Heart right ventricle (tissue), 16 donors: ENCODE measurements around the gene MAP3K1. TPM values are rescaled to one million over a fixed set of nuclear protein-coding genes. Genes with fewer than 3 reads are reported as not detected.

ENCODE experiments used
- ATAC-seq, 8 donors: fragments of 200-7000 bp; cut with Tn5 transposase; one replicate each; pipeline ENCODE4 v1.9.1; 2020; ENCODE audit warnings: mild to moderate bottlenecking in 8 of 8, moderate library complexity in 8 of 8, moderate number of reproducible peaks in 1 of 8
- DNase-seq, 2 donors: peaks; one replicate each; pipeline ENCODE4 v3.0.0-alpha.2; 2020
- H3K27ac ChIP-seq, 10 donors: fragments of 200-600 bp; sonication (generic) in 2 of 10; one replicate each; pipeline versions ENCODE4 v1.5.0 to v1.8.0; 2020 to 2022; ENCODE audit warnings: mild to moderate bottlenecking in 3 of 10
- H3K27me3 ChIP-seq, 7 donors: fragments of 200-600 bp; one replicate each; pipeline ENCODE4 v1.8.0; 2021 to 2022; ENCODE audit warnings: mild to moderate bottlenecking in 2 of 7
- H3K36me3 ChIP-seq, 9 donors: fragments of 200-600 bp; sonication (generic) in 1 of 9; one replicate each; pipeline versions ENCODE4 v1.5.0 to v1.8.0; 2020 to 2022; ENCODE audit warnings: mild to moderate bottlenecking in 2 of 9
- H3K4me1 ChIP-seq, 9 donors: fragments of 200-600 bp; sonication (generic) in 1 of 9; one replicate each; pipeline versions ENCODE4 v1.5.0 to v1.8.0; 2020 to 2022; ENCODE audit warnings: mild to moderate bottlenecking in 4 of 9
- H3K4me3 ChIP-seq, 10 donors: fragments of 200-600 bp; sonication (generic) in 2 of 10; one replicate each; pipeline versions ENCODE4 v1.5.0 to v1.8.0; 2020 to 2022; ENCODE audit warnings: mild to moderate bottlenecking in 7 of 10, moderate library complexity in 2 of 10
- H3K9me3 ChIP-seq, 11 donors: fragments of 200-600 bp in 10 of 11; sonication (generic) in 2 of 11; one replicate each; pipeline versions ENCODE4 v1.5.0 to v1.8.0; 2013 to 2022; ENCODE audit warnings: mild to moderate bottlenecking in 2 of 11, control low read depth in 1 of 11, moderate library complexity in 1 of 11
- WGBS, 2 donors: extraction: QIAGEN DNeasy Blood & Tissue Kit; methylation state at CpG; one replicate each; pipeline ENCODE4 v1.1.7; 2013; ENCODE audit warnings: inconsistent platforms in 1 of 2; 5-methylcytosine and 5-hydroxymethylcytosine counted together
- intact Hi-C, 10 donors: fragments of 100-400 bp; cut with DNase I; formaldehyde crosslinking; loops; one replicate each; pipeline versions ENCODE4 v1.11.1 to v1.14.2; 2022
- polyA plus RNA-seq, 2 donors: library from polyadenylated mRNA; stranded (reverse); fragments of 200-250 nt; gene quantifications; one replicate each; pipeline ENCODE4 v1.2.3, GENCODE V29; 2013
- total RNA-seq, 10 donors: library from RNA; stranded (reverse); fragmentation: NEBNext Ultra II Directional in 3 of 10; extraction: Animal tissue kit (Norgen Biotek cat#: 25700) in 3 of 10; gene quantifications; one replicate each; pipeline versions ENCODE4 v1.2.1 to v1.2.4, GENCODE V29; 2021 to 2023
- TF ChIP-seq, protein P1 (sequence below), 9 donors: fragments of 200-600 bp; sonication (generic) in 2 of 9; IDR thresholded peaks; one replicate each; pipeline versions ENCODE4 v1.5.0 to v1.8.0; 2021 to 2022; ENCODE audit warnings: antibody characterized with exemption in 9 of 9, mild to moderate bottlenecking in 5 of 9, moderate library complexity in 1 of 9
- donor health status: Arrhythmogenic right ventricular cardiomyopathy.
- donor health status: ischemic (EF 13 %, LVEDD 7.1; RV severe dilation, severe dysfunction).
- donor health status: healthy with polysubstance abuse.
- donor health status: DM: no; HTN: yes; CAD: no.
- donor health status: DM: no; HTN: no; CAD: no.
- donor health status: ischemic (EF 25% LVEDD 6.9; RV normal size, moderate dysfunction).
- donor health status: ischemic (EF 25% LVEDD 5.7; RV mildly dilated, moderate dysfunction).
- donor health status: healthy.
- donor health status: DM: yes; HTN: yes; CAD: no.
- donor health status: Ischemic cardiomyopathy.
- donor health status: ischemic (EF 35%, LVEDD 5.7; RV mildly dilated, moderate dysfunction).
- donor health status: nonischemic (EF 11% LVEDD 7.7; RV severe dilation, severe dysfunction).
- donor health status: DM: yes; HTN: yes; CAD: no.
- donor health status: PGD.
- donor health status: ischemic (EF 29% LVEDD 5.4; RV normal size, mild dysfunction).
- donor health status: nonischemic (EF 23%, LVEDD 6.1; RV moderate dilation, normal function).

Gene MAP3K1
- total and polyA plus RNA-seq, 12 donors = 1.7 to 13.3 (median 6.3) TPM

DNA sequence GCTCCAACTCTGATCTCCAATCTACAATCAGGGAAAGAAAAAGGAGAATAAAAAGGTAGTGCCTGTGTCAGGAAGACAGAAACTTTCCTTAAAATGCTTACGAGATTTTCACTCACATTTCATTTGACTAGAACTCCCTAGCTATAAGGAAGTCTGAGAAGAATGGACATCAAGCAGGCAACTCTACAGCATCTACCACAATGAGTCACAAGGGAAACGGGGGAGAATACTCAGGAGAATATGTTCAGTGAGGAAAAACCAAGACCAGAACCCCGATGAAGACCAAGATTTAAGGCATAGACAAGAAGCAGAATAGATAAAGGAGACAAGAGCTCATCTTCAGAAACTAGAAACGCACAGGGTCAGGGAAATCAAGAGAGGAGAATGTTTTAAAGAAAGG is 85.0 kb downstream of the MAP3K1 start:
- Histone ChIP-seq H3K27me3 (no peaks in the 10 kb centered on the region), H3K27ac (no peak overlapping the region), H3K9me3 (no peaks in the 10 kb centered on the region), H3K4me3 (no peak overlapping the region), H3K4me1 (peaks cover 0 to 6% (median 0%) of the 10 kb centered on the region in 9 donors), H3K36me3 (peaks cover 0 to 18% (median 0%) of the 10 kb centered on the region in 9 donors)
- intact Hi-C loops = loop anchor here in 9 of 10 donors (2.0 to 10.0 kb wide), 7 partner anchors 234 to 1564 kb away; partner anchors contain the start of gene PLK2 (in 1 of the 9)
- ATAC-seq = no peak
- TF ChIP-seq, protein P1, sequence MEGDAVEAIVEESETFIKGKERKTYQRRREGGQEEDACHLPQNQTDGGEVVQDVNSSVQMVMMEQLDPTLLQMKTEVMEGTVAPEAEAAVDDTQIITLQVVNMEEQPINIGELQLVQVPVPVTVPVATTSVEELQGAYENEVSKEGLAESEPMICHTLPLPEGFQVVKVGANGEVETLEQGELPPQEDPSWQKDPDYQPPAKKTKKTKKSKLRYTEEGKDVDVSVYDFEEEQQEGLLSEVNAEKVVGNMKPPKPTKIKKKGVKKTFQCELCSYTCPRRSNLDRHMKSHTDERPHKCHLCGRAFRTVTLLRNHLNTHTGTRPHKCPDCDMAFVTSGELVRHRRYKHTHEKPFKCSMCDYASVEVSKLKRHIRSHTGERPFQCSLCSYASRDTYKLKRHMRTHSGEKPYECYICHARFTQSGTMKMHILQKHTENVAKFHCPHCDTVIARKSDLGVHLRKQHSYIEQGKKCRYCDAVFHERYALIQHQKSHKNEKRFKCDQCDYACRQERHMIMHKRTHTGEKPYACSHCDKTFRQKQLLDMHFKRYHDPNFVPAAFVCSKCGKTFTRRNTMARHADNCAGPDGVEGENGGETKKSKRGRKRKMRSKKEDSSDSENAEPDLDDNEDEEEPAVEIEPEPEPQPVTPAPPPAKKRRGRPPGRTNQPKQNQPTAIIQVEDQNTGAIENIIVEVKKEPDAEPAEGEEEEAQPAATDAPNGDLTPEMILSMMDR (IDR thresholded peaks at IDR 0.05) = no peak
- DNase-seq = no peak
- 60 to 70% methylated on average over 4 of the region's 4 CpGs for WGBS, 2 donors

DNA sequence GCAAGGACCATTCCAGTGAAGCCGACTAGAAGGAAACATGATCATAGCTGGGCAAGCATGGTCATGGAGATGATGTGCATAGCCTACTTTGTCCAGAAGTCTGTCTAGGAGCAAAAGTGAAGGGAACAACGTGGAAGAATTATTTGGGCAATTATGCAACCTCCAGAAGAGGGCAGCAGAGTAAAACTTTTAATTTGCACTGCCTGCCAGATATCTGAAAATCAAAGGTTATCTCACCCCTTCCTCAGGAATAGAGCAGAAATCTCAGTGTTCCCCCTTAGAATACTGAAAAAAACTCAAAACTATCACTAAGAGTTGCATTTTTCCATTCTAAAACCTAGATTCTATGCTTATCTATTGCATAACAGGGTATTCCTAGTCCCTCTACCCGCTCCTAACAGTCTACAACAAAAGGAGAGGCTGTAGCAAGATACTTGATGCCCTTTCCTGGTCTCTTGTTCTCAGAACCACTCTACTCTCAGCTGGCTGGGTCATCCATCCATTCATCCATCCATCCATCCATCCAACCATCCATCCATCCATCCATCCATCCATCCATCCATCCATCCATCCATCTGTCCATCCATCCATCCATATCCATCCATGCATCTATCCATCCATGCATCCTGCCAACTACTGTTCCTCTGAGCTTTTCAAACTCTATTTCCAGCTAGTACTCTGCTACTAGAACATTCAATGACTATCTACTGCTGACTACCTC is 85.7 kb downstream of the MAP3K1 start:
- no peaks in the 10 kb centered on the region for H3K27me3 ChIP-seq
- peak in 7 of 8 donors; percentile 35 to 78 (median 58) for ATAC-seq
- H3K9me3 ChIP-seq = no peaks in the 10 kb centered on the region
- TF ChIP-seq, protein P1 (IDR thresholded peaks at IDR 0.05) = peak; percentile 56 to 85 (median 75)
- intact Hi-C loops = loop anchor here in 9 of 10 donors (2.0 to 10.0 kb wide), 7 partner anchors 234 to 1564 kb away; partner anchors contain the start of gene PLK2 (in 1 of the 9)
- peaks cover 0 to 11% (median 0%) of the 10 kb centered on the region in 9 donors for H3K36me3 ChIP-seq
- DNase-seq = peak in 1 of 2 donors; percentile 23
- no peak overlapping the region for H3K27ac ChIP-seq
- WGBS, 2 donors = 35 to 38% methylated on average over 3 of the region's 3 CpGs
- H3K4me3 ChIP-seq = no peak overlapping the region
- H3K4me1 ChIP-seq = peaks cover 0 to 6% (median 0%) of the 10 kb centered on the region in 9 donors

DNA sequence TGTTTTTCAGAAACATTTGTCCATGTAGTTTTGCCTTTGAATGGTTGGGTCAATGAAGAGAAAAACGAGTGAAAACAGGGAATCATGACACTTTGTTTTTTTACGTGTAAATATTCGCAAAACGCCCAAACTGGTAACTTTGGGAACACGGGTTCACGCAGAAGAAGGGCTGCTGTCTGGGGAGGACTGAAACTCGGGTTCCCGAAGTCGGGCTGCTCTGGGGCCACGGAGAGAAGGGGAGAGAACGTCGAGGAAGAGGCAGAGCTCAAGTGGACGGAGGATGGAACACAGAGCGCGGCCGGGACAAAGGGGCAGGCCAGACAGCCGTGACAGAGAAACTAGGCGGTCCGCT is 93.6 kb downstream of the MAP3K1 start:
- Histone ChIP-seq H3K36me3 (peaks cover 0 to 2% (median 0%) of the 10 kb centered on the region in 9 donors), H3K9me3 (peaks cover 0 to 10% (median 0%) of the 10 kb centered on the region in 11 donors), H3K27me3 (no peaks in the 10 kb centered on the region), H3K4me3 (peak overlapping the region; percentile 48 to 90 (median 66)), H3K4me1 (peaks cover 0 to 19% (median 10%) of the 10 kb centered on the region in 9 donors), H3K27ac (peak overlapping the region; percentile 86 to 98 (median 94))
- peak; percentile 59 to 82 (median 71) for ATAC-seq
- intact Hi-C loops = loop anchor here in 9 of 10 donors (2.0 to 10.0 kb wide), 9 partner anchors 43 to 1556 kb away; partner anchors contain the start of genes MIER3 (in 3 of the 9), GPBP1 (in 1 of the 9) and PLK2 (in 1 of the 9)
- DNase-seq = peak in 1 of 2 donors; percentile 78
- TF ChIP-seq, protein P1 (IDR thresholded peaks at IDR 0.05) = no peak
- WGBS, 2 donors = 1 to 3% methylated on average over 19 of the region's 19 CpGs
